Left hindlimb (tissue), 1 donor: Measurements from ENCODE around the gene CMSS1.

ENCODE experiments used
- DNase-seq: peaks from one replicate; pipeline ENCODE4 v3.0.0-alpha.2; 2018

The CMSS1 gene

DNA sequence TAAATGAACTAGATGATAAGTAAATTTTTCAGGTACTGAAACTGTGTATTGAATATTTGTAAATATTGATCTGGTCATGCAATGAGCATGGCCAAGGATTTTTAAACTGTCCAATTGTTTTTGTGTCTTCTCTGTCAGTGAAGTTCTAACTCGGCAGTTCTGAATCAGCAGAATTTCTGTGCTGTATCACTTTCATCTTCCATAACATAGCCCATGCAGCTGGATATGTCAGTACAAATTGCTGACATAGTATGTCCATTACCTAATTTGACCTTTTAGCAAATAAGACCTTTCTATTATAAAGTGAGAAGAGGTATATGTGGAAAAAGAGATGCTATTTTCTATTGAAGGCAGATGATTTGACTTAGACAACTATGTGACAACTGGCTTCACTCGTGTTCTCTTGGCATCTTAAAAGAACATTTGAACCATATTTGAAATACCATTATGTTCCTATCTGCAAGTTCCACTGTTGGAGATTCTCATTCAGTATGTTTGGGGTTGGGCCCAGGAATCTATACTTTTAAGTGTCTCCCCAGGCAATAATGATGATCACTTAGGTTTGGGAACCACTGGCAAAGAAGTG, 90.4 kb downstream of the CMSS1 start:
- no peak for DNase-seq

DNA sequence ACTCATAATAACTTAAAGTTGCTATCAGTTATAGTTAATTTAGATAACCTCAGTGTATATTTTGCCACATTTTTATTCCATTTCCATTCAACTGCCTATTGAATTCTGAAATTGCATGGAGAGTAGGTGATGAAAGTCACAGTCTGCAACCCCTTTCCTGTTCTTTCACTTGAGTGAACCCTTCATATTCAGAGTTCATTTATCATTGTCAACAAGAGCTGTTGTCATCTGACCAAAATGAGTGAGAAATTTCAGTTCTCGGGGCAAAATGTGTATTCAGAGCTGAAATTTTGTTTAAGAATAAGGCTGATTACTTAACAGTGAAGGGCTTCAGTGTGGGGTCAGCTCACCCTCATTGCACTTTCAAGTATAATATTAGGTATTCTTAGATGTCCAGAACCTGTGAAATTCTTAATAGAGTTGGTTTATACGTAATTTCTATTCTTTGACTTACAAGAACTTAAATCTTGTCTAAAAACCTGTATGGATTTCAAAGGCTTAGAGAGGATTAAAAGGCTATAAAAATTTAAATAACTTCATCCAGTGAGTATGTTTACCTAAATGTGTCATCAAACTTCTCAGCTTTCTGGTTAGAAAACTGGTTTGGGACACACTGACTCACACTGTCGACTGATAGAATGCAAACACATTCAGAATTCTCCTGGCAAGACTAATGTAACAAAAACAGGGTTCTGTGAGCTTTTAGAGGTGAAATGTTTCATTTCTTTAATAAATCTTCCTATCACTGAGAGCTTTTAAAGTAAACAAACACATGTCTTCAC, 92.2 kb downstream of the CMSS1 start:
- DNase-seq: no peak

DNA sequence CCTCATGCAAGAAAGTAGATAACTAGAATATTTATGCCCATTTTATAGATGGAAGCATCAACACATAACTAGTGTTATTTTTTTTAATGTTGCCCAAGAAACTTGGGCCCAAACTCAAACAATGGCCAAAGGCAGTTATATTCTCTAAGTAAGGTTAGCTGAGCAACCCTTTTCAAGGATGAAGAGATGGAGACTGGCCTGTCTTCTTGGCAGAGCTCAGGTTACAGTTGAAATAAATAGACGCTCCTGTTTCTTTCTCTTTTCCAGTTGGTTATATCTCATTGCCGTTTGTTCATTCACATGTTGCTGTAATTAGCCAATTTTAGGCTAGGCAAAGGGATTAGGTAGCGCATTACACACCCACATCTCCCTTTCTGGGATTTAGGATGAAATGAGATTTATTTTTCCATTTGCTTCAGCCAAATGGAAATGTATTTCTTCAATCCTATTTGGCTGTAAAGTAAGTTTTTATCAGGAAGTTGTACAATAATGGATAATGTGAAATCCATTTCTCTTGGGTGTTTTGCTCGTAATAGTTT, 93.2 kb downstream of the CMSS1 start:
- DNase-seq: no peak

DNA sequence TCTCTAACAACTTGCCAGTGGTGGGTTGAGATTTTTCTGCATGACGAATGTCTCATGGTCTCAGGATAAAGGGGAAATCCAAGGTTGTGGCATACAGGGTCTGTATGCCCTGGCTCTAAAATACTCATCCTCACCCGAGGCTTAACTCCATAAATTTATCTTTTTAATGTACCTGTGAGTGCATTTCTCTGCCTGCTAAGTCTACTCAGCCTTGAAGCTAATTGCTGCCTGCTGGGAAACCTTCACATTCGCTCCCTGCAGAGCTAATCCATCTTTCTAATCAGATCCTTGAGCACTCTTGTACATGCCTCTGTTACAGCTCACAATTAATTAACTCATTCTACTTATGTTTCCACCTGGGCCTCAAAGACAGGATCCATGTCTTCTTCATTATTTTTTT, 93.8 kb downstream of the CMSS1 start:
- no peak for DNase-seq

DNA sequence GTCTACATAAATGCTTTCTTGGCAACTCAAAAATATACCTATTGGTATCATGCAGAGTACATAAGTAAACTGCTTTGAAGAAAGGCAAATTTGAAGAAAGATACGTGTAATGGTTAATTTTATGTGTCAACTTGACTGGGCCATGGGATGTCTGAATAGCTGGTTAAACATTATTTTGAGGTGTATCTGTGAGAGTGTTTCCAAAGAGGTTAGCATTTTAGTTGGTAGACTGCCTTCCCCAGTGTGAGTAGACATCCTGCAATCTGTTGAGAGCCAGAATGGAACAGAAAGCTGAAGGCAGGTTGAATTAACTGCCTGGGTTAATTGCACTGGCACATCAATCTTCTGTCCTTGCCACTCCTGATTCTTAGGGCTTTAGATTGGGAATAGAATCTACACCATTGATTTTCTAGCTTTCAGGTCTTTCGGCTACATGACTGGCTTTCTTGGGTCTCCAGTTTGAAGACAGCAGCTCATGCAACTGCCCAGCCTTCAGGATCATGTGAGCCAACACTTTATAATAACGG, 98.3 kb downstream of the CMSS1 start:
- DNase-seq: no peak

DNA sequence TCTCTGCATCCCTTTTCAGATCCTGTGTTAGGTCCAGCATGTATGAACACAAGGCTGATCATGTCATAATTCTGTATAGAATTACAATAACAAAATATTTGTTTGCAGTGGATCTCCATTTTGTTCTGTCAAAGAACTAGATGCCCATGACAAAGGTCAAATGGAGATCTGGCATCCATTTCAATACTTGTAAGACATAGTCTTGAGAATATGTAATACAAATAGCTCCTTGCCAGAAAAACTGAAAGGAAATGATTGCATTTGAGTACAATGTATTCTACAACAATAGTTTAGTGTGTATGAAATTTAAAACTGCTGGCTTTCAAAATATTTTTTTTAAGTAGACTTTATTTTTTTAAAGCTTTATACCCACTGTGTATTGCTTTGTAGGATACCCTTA, 101.1 kb downstream of the CMSS1 start:
- DNase-seq: no peak

DNA sequence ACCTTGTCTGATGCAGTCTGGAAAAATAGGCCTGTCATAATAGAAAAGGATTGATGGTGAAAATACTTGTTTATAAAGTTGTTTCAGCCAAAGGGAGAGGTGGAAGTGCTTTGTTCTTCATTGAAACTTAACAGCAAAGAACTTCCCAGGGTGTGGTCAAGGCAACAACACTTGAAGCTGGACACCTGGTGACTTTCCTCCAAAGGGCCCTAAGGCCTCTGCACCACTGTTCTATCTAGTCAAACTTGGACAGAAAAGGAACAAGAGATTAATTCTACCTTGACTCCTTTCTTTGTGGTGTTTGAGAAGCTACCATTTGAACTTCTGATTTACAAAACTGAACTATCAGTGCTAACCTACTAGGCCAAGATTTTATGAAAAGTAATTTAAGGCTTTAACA, 102.0 kb downstream of the CMSS1 start:
- no peak for DNase-seq

DNA sequence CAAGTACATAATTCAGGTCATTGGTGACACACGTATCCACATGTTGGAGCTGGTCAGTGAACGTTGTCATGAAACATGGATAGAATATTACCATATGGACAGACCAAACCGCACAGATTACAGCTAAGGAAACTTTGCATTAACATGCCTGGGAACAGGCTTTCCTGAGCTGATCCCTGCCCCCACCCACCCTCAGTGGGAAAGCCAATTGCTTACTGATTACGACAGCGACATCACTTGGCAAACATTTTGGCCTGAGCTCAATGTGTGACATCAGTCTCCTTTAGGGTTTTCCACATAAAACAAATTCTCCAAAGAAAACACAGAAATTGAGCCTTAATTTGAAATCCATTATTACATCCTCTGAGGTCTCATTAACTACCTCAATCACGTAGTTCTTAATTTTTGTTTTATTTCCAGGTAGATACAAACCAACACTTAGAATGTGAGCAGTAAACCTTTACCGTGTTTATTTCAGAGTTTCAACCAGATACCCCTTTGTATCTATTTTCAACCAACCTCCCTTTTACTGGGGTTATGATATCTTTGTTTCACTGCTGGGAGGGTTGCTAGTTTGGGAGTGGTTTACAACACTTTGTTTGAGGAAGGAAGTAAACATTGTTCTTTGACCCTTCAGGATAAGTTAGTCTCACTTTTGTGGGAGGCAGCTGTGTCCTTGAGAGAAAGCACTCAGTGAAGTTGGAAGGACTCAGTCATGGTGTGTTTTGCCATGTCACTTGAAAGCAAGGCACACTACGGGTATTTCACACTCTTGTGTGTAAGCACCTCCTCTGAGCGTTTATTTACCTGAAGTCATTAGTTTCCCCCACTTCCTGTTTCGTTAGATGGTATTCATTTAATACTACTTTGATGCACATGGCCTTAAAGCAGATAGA, 103.1 kb downstream of the CMSS1 start:
- DNase-seq: peak; percentile 73

DNA sequence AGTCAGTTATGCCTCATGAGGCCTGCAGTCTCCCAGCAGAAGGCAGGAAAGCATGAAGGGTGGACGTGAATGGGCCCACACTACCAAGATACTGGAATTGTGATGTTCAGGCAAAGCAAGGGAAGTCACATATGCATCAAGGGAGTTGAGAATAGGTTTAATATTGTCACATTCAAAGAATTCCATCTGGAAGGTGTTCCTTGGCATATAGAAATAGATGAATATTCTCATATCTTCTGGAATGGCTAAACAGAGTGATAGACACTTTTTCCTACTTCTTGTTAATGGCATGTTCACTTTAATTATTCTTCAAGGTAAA, 103.7 kb downstream of the CMSS1 start:
- DNase-seq: no peak

DNA sequence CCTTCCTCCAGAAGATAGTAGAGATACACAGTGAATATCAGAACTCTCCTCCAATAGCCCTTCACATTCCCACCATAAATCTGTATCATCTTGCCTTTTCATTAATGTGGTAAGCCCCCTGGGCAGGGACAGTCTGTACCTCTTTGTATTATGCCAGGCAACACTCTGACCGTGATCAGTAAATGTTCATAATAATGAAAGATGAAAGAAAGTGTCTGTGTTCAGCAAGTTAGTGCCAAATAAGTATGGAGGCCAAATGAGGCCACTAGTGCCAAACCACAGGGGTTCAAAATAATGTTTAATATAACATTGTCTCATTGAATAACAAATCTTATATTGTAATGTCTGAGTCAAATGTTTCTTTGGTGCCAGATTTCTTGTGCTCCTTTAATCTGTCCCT, 104.3 kb downstream of the CMSS1 start:
- DNase-seq: no peak

DNA sequence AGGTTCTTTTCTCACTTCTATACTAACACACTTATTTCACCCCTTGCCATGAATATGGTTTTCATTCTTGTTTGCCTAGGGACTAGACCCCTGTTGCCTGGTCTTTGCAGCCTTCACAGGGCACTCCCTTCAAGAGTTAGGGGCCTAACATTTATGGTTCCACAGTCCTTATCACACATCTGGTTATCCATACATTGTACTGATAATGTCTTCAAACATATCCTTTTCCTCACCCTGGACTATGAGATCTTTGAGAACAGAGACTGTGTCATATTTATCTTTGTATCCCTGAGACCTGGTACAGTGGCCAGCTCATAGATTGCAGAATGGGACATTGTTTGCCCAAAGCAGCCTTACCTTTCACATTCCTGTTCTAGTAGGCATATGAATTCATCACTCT, 106.2 kb downstream of the CMSS1 start:
- no peak for DNase-seq

DNA sequence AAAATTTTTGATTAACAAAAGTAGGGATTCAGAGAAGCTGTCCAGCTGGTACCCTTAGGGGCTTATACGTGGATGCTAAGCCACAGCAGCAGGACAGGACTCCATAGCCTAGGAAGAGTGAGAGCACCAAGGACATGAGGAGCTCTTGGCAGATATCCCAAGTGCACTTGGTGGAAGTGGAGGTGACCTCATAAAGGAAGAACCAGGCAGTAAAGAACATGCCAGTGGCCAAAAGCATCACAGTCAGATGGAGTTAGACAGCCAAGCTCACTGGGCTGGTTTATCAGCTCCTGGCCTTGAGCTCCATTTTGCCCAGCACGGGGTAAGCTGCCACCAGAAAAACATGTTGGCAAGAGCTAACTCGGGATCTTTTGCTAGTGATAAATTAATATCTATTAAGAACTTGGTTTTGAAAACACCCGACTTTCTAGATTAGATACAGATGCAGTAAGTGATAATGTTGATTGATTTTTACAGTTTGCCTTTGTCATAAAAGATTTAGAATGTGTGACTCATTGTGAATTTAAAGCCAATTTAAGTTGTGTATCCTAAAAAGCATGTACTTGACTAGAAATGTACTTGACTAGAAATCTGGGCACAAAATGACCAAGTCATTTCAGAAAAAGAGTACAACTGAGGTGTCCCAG, 108.0 kb downstream of the CMSS1 start:
- DNase-seq: peak; percentile 43

DNA sequence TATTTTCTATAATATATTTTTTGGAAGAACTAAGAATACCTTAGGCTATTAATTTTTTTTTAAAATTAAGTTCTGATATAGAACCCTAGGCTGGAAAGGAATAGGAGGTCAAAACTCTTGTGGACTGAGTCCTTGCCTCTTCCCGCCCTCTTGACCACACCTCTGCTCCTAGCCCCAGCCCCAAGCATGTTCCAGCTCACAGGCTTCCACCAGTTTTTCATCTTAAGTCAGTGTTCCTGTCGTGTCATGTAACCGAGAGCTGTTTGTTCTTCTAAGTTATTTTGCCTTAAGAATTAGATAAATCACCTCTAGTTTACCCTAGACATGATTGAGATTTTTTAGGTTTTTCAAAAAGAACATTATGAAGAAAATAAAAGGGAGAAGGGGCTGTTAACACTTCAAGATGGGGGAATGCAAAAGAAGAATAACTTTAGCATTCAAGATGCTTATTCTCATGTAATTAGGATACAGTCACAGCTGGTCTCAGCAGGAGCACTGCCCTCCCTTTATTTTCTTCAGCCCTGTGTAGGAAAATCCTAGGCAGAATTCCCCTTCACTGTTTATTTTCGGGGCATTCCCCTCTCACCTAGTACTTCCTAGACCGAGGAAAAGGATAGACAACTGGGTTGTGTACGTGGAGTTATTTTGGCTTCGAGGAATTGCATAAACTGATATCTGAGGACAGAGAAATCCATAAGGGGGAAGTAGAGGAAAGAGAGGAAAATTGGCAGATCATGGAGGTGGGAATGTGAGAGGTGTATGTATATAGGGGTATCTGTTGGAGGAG, 110.2 kb downstream of the CMSS1 start:
- no peak for DNase-seq

DNA sequence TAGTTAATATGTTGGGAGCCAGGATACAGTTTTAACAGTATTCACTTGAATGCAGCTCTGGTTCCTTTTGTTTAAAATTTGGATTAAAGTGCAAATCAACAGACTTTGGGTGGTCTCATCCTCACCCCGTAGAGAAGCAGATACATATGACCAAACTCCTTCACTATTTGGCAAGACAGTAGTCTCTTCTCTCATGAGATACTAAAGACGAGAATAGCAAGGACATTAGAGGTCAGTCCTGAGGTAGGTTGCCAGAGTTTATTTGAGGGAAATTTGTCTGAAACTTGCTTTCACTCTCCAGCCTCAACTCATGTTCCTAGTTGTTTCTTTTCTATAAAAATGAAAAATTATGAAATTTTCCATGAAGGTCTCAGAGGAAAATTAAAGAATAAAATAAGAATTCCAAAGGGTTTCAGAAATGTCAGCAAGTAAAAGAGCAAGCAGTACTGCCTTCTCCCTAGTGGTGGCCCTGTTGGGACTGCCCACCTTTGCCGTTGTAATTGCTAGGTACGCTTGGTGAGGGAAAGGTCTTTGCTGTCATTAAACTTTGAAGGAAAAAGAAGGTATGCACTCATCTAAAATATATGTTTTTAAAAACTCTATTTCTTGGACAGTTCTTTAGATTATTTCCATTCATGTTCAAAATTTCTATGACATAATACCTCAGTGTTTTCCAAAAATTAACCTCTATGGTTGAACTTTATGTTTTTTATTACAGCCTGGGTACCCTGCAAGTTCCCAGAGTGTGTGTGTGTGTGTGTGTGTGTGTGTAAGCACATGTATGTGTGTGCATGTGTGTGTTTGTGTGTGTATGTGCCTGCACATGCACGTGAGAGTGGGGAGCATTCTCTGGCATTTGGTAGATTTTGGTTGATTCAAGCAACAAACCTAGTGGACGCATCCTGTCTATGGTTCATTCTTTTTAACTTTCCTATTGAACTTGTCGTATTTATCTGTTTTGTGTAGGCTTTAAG, 111.4 kb downstream of the CMSS1 start:
- peak; percentile 47 for DNase-seq

DNA sequence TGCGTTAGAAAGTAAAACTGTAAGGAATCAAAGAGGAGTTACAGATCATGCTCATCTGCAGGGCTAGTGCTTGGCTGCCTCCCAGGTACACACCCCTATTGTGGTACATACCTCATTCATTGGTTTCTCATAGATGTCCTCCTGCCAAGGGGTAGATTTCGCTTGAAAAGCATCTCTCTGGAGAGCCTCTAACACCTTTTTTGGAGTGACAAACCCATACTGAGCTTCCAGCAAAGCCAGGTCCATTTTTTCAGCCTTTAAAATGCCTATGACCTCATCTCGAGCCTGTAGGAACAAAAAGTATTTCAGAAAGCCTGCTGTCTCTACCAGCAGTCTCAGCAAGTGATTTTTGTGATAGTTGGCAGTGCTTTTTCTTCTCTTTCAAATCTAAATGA, 112.1 kb downstream of the CMSS1 start:
- DNase-seq: peak; percentile 85

DNA sequence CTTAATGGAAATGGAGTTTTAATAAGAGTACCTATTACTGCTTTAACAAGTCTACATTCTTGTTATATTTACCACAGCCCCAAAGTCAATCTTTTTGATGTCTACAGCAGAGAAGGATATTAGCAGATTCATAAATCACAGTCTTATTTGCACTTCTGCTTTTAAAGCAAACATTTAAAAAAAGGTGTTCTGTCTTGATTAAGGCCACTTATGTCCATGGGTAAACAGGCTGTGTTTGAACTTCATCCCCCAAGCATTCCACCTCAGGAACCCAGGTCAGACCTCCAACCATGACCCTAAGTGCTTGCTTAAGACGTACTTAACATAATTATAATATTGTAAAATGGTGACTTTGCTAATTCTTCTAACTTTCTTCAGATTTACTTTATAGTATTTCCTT, 113.4 kb downstream of the CMSS1 start:
- DNase-seq: no peak

DNA sequence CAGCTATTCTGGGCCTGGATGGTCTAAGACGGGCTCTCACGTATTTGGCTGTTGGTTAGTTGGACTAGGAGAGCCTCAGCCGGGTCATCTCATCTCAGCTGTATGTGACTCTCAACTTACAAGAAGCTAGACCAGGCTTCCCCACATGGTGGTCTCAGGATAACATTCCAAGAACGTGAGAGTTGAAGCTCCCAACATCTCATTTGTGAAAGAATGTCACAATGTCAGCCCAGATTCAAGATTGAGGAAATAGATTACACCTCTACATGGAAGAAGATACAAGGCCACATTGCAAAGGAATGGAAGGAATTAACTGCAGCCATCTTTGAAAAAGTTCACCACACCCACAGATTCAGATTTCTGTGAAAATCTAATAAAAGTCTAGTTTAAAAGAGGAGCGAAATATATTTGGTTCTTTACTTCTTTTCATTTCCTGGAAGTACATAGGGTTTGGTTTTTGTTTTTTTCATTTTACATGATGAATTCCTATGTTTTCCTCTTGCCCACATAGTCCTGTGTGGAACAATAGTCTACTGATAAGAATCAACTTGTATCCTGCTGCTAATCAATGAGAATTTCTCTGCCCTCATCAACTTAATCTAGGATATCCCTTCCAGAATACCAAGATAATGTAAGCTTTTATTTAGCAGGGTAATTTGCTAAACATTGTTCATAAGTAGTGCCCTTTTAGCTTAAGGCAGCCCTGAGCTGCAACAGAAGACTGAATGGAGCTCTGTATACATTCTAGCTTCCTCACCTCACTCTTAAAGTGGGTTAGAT, 116.5 kb downstream of the CMSS1 start:
- no peak for DNase-seq

DNA sequence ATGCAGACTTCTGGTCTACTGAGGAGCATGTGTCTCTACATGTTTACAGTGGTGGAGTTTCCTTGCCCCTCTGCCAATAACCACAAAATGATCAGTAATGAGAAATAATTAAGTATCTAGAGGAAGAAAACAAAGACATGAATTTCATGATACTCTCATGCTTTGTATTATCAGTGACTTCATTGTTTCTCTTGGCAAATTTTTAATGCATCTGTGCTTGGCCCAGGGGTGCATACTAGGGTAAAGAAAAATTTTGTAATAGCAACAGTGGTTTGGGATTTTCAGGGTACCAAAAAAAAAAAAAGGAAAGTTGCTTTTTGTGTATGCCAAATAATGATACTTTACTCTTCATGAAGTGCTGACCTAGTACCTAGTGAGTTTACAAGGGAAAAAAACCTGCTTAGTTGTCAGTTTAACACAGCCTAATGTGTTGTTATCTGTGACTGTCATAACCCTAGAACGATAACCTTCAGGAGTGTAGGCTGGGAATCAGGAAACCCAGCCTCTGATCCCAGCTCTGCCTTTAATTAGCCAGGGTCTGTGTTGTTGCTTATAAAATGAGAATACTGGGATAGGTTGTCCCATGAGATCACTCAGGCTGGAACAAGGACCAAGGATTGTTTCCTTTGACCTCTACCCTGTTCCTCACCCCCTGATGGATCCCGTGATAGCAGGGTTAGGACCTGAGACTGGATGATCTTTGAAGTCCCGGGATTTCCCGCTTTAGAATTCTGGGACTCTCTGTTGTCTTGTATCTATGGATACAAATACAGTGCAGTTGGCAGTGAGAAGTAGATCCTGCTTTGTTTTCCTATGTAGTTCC, 117.5 kb downstream of the CMSS1 start:
- peak; percentile 53 for DNase-seq

DNA sequence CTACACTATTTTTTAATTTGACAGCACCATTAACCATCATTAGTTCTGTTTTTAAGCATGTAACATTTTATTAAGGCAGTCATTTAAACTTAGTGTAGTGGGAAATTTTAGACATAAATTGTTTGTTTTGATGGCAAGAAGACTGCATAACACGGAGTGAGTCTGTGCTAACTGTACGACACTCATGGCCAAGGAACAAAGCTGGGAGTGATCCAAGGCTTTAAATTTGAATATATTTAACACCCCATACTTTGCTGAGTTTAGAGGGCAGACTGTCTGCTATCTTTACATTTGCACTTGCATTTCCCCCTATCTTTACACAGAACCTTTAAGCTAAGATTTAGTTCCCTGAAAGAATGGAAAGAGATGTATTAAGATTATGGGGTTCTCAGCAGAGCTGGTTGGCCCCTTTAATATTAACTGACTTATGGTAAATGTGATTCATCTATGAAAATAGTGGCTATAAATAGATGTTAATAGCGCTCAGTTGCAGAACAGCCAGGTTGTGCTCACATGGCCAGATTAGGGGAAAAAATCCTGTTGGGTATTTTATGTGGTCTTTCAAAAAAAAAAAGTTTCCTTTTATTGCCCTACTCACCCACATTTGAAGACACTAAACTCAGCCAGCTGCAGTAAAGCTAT, 120.7 kb downstream of the CMSS1 start:
- DNase-seq: no peak
